Mucosa of gallbladder (tissue), 1 donor: Measurements from ENCODE around the gene POLA1. TPM values are rescaled to one million over a fixed set of nuclear protein-coding genes. Genes with fewer than 3 reads are reported as not detected.
A peak's percentile ranks its signal among the peaks of the same experiment; 100 is the strongest.
"Not testable (repeated sequence)": the region's sequence is repeated elsewhere in the genome, so short reads cannot be mapped to it uniquely, and the experiment has no call there.

Source experiments
- DNase-seq: peaks from one replicate; pipeline ENCODE4 v3.0.0-alpha.2; 2020; ENCODE audit warnings: low spot score
- total RNA-seq: library from RNA; stranded (reverse); gene quantifications from one replicate; pipeline ENCODE4 v1.2.1, GENCODE V29; 2021
- donor health status: DM: no; HTN: no; CAD: no.

Gene POLA1, protein sequence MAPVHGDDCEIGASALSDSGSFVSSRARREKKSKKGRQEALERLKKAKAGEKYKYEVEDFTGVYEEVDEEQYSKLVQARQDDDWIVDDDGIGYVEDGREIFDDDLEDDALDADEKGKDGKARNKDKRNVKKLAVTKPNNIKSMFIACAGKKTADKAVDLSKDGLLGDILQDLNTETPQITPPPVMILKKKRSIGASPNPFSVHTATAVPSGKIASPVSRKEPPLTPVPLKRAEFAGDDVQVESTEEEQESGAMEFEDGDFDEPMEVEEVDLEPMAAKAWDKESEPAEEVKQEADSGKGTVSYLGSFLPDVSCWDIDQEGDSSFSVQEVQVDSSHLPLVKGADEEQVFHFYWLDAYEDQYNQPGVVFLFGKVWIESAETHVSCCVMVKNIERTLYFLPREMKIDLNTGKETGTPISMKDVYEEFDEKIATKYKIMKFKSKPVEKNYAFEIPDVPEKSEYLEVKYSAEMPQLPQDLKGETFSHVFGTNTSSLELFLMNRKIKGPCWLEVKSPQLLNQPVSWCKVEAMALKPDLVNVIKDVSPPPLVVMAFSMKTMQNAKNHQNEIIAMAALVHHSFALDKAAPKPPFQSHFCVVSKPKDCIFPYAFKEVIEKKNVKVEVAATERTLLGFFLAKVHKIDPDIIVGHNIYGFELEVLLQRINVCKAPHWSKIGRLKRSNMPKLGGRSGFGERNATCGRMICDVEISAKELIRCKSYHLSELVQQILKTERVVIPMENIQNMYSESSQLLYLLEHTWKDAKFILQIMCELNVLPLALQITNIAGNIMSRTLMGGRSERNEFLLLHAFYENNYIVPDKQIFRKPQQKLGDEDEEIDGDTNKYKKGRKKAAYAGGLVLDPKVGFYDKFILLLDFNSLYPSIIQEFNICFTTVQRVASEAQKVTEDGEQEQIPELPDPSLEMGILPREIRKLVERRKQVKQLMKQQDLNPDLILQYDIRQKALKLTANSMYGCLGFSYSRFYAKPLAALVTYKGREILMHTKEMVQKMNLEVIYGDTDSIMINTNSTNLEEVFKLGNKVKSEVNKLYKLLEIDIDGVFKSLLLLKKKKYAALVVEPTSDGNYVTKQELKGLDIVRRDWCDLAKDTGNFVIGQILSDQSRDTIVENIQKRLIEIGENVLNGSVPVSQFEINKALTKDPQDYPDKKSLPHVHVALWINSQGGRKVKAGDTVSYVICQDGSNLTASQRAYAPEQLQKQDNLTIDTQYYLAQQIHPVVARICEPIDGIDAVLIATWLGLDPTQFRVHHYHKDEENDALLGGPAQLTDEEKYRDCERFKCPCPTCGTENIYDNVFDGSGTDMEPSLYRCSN (N-terminal part only)
- 7.8 TPM for total RNA-seq

DNA sequence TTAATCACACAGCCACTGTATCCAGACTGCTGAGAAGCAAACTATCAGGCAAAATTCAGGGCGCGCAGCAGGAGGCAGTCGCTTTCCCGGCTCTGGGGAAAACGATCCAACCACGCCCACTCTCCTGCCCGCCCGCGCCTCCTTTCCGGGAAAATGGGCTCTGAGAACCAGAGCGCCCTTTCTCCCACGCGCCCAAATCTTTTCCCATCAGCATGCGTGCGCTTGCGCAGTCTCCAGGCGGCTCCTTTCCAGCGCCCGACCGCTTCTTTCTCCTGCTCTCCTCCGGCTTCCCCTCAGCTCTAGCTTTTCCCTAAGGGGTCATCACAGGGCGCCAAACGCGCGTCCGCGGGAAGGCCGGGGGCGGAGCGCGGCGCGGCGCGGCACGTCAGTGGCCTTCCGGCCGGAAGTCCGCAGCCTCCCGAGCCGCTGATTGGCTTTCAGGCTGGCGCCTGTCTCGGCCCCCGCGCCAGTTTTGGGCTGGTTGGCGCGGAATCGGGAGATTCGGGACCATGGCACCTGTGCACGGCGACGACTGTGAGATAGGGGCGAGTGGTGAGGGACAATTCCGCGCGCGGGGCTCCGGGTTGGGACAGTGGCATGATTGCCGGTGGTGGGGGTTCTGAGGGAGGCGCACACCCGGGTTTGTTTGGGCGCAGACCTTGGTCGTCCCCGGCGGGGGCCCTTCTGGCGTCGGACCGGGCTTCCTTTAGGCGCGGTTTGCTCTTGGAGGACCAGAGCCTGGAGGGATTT is at the start of gene POLA1:
Gene POLA1 (plus strand): TSS at position 466 of the 750 bp plus-strand sequence. CDS start 44 bp downstream, at position 510.
- DNase-seq = peak; percentile 92

DNA sequence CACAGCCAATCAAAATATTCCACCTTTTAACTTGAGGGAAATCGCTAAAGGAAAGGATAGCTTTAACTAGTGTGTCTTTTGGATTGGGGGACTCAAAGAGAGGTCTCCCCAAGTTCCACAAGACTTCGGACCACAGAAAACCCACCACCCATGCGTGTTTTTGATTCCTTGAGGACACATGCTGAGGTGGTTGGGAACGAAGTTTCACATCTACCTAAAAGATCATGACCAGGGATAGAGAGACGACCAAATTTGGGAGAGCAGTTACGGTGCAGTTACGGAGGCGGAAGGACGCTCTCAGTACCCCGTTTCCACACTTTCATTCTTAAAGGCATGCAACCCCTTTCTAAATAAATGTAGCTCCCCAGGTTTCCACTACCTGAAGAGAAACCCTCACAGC is 47.7 kb upstream of the POLA1 start:
- no peak for DNase-seq

DNA sequence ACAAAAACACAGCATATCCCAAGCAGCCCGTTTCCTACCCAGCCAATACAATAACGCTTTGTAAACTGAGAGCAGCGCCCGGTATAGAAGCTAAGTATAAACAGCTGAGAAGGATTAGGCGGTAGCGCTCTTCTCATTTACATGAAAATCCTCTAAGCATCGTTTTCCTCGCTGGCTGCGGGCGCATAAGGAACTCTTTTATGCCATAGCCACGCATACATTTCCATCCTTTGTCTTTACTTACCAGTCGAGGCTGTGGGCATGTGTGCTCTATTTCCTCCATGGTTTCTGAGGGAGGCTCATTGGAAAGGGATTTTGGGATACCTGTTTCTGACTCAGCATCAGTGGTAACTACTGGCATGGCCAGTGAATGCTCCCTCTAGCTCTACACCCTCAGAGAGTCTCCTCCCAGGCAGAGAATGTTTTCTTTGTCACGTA is 47.0 kb upstream of the POLA1 start:
- DNase-seq = no peak

DNA sequence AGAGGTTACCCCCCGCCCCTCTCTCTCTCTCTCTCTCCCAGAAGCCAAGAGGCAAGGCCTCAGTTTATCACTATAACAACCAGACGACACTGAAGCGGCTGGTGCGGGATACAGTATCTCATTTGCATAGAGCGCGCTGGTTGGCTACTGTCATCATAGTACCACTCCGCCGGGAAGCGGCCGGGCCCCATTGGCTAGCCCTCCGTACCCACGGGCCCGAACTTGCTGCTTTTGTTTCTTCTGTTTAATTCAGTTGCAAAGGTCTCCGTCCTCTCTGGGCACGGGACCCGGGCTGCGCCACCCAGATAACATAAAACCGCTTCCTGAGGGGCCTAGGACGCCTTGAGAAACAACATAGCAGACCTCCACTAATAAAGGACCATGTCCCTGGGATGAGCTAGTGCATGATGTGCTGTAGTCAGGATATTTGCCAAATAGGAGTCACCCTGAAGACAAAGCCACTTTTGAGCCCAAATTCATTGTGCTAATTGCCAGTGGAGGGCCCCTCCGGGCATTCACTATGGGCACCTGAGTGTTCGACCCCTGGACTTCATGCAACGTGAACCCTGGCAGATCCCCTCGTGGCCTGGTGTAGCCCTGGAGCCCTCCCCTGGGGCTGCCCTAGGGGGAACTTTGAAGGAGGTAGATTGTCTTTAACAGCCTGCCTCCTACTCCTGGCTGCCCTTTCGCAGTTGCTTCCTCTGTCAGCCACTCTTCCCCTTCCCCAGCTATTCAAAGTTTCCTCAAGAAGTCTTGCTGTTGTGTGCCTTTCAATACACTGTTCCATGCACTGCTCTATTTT is 46.3 kb upstream of the POLA1 start, which contains the start of gene PCYT1B:
Gene PCYT1B (minus strand): TSS at position 91 of the 802 bp plus-strand sequence. CDS start 242 bp downstream, outside the sequence.
- DNase-seq = peak; percentile 51

DNA sequence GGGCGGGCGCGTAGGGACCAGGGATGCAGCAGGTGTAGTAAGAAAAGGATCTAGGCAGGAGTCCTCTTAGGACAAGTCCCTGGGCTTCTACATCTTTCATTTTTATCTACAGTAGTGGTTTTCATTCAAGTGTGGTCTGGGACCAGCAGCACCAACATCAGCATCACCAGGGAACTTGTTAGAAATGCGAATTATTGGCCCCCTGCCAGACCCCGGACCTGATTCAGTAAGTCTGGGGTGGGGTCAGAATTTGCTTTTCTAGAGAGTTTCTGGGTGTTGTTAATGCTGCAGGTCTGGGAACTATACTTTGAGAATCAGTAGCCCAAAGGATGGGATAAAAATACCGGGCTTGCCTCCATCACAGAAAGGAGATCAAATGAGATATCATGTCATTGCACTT is 45.2 kb upstream of the POLA1 start:
- DNase-seq = no peak

DNA sequence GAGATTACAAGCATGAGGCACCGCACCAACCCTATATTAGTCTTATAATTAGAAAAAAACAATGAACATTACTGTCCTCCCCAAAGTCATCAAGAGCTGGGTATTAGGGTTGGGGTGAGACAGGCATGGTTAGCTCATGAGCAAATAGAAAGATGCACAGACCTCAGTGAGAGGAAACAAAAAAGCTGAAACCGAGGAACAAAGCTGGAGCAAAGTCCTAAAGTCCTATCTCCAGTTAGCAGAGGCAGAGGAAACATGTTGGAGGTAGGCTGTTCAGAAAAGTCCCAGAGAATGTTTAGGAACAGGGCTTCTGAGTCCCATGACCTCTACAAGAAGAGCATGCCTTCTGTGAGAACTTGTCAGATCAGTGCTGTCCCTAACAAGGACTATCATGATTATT is 41.9 kb upstream of the POLA1 start:
- no peak for DNase-seq

DNA sequence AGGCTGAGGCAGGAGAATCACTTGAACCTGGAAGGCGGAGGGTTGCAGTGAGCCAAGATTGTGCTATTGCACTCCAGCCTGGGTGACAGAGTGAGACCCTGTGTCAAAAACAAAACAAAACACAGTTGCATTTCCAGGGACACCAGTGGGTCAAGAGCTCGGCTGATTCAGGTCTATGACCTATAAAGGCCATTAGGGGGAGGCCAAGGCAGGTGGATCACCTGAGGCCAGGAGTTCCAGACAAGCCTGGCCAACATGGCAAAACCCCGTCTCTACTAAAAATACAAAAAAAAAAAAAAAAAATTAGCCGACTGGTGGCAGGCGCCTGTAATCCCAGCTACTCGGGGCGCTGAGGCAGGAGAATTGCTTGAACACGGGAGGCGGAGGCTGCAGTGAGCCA is 38.0 kb upstream of the POLA1 start:
- not testable (repeated sequence) for DNase-seq

DNA sequence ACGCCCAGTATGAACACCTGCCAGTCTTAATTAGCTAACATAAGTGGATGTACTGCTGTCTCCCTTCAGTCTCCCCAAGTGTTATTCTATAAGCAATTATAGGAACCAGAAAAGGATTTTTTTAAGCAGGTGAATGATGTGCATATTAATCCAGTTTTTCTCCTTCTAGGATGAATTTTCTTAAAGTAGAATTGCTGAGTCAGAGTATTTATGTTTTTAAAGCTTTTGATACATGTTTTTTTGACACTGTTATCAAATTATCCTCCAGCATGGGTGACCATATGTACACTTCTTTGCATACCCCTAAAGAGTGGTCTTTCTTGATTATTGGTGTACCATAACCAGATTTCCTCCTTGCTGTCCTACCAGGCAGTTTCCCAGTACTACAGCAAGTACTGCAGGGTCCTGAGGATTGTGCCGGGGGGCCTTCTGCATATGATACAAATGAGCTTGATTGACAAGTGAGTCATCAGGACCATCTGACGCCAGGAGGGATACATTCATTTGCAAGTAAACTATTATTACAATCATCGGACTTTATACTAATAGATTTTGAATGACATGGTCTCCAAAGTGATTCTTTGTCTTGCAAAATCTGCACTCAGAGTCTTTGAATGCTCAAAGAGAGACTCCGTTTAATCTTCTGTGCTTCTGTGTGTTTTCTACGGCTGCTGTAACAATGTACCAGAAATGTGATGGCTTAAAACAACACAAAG is 35.9 kb upstream of the POLA1 start:
- no peak for DNase-seq

DNA sequence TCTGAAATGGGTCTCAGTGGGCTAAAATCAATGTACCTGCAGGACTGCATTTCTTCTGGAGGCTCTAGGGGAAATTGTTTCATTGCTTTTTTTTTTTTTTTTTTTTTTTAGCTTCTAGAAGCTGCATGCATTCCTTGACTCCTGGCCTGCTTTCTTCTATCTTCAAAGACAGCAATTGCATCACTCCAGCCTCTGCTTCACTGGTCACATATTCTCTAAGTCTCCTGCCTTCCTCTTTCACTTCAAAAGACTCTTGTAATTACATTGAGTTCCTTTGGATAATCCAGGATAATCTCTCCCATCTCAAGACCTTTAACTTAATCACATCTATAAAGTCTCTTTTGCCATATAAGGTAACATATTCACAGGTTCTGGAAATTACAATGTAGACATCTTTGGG is 35.3 kb upstream of the POLA1 start:
- no peak for DNase-seq

DNA sequence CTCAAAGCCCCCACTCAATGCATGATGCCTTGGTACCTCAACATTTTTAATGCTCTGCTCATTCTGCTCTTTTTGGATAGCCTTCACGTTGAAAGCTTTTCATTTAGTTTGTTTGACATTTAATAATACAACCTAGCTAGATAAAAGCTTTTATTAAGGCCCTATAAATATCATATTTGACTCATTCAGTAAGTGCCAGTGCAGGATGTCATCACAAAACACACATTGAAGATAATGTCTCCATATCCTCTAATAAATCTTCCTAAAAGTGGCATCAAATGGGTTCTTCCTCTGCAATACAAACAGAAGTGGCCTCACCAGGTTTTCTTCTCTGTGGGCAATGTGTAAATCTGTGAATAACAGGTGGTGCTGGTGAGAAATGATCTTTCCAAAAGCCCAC is 34.6 kb upstream of the POLA1 start:
- no peak for DNase-seq

DNA sequence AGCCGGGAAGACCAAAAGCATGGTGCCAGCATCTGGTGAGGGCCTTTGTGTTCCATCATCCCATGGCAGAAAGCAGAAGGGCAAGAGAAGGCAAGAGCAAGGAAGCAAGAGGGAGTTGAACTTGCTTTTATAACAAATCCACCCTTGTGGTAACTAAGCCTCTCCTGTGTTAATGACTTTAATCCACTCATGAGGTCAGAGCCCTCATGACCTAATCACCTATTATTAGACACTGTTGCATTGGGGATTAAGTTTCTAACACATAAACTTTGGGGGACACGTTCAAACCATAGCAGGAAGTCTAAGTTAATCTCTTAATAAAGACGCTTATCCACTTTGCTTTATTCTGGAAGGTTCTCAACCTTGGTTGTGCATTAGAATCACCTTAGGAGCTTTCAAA is 34.1 kb upstream of the POLA1 start:
- DNase-seq = no peak

DNA sequence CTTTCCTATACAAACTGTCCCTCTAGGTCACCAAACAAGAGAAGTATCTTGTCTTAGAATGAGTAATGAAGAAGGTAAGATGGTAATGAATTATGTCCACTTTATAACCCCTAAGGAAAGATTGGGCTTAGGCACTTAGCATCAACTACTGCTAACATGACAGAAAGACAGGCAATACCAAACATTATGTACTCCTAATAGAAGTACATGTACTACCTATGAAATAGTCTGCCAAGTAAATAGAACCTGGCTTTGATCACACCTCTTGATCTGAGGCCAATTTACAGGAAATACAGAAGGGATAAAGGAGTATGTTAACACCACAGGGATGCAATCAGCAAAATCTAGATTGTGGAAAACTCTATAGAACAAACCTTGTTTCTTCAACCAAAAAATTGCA is 32.4 kb upstream of the POLA1 start:
- no peak for DNase-seq

DNA sequence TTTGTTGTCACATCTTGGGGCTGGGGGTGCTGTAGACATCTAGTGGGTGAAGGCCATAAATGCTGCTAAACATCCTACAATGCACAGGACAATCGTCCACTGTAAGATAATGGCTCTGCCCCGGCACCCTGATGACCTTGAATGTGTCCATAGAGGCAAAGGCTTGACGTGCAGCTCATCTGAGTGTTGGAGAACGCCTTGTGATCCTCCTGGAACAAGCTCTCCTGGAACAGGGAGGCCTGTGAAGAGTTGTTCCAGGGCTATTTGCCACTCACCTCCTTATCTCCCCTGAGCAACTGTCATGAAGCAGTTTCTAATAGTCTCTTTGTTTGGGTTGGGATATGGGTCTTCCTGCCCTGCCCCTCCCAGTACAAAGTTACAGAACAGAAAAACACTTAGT is 31.4 kb upstream of the POLA1 start:
- no peak for DNase-seq

DNA sequence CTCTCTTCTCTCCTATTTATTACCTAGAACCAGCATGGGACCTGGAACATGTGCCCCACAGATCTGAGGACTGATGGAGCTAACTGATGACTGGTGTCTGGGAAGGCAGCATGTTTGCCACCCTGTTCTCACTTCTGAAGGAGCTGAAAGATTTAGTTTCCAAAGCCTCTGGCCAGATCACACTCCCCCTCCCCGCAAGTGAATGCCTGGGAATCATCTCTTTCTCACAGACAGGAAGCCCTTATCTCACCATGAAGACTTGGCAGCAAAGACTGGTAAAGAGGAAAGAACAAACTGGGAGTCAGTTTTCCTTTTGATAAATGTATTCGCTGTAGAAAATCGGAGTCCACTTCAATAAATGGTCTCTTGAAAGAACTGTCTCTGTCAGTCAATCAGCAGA is 25.6 kb upstream of the POLA1 start:
- no peak for DNase-seq

DNA sequence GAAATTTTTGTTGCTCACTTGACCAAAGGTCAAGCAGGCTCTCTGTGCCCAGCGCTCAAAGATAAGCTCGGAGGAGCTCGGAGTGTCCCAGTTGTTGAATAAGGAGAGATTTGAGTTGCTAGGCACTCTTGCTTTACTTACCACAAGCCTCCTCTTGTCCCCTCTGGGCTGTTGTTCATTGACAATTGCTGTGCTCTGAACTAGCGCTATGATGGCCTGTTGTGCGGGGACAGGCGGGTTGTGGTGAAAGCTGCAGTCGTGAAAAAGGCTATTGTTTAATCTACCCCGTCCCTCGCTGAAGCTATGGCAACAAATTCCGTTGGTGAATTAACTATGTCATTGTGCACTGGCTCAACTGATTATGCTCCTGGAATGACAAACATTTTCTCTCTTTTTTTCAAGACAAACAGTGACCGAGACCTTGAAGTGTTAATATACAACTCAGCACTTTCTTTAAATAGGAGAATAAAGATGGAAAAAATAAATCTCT is 21.0 kb upstream of the POLA1 start:
- no peak for DNase-seq

DNA sequence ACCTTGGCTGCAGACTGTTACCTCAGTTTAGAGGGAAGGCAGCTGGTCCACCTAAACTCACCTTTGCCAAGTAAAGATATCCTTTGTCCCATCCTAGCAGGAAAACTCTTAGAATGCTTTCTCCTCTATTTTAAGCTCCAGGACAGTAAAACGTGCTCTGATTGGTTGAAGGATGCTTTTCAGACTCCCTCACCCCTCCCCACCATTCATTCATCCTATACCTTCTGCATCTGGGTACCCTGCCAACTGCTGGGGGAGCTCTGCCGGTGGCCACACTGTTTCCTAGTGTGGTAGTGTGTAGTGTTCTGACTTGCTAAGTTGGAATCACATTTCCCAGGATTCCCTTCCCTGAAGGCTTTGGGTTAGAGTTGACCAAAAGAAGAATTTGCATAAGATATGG is 20.3 kb upstream of the POLA1 start:
- DNase-seq = no peak

DNA sequence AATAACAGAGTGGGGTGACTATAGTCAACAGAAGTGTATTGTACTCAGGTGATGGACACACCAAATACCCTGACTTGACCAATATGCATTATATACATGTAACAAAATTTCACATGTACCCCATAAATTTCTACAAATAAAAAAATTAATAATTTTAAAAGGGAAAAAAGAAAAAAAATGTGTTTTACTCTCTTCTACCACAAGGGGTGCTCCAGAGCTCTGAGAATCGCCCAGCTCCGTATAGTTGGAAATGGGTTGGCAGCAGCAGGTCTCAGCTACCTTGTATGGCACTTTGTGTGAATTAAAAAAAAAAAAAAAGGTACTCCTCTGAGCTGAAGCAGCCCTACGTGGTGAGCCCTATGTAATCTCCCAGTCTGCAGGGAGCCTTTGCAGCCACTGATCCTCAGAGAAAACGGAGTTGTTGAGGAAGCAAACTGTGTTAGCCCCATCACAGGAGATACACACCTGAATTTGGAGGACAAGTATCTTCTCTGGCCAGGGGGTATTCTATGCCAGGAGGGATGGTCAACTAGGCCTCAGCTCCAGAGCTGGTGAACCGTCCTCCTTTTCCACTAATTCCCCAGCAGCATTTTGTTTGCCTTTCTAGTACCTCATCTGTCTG is 17.2 kb upstream of the POLA1 start:
- no peak for DNase-seq

DNA sequence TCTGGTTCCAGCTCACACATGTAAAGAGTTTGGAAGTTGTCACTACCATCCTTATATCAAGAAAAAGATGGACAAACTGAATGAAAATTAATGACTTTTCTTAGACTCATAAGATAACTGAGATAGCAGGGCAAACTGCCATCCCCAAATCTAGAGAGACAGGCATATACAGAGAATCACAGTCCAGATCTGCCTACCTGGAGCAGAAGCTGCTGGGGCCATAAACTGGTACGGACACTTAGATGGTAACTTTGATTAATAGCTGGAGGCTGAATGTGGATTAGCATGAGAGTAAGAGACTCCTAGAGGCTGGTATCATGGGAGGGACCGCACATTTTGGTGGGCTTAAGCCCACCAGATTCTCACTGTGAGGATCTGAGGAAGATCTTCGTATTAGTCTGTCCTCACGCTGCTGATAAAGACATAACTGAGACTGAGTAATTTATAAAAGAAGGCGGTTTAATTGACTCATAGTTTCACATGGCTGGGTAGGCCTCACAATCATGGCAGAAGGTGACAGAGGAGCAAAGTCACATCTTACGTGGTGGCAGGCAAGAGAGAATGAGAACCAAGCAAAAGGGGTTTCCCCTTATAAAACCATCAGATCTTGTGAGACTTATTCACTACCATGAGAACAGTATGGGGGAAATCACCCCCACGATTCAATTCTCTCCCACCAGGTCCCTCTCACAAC is 10.8 kb upstream of the POLA1 start:
- DNase-seq = no peak
